ENCODE results near the gene SLC25A51. TPM values are rescaled to one million over a fixed set of nuclear protein-coding genes. Genes with fewer than 3 reads are reported as not detected.

Gene SLC25A51
- 78.7 and 120 TPM in 2 replicates for total RNA-seq

GRCh38 chr9:37903647-37904444 lies at the start of gene SLC25A51:
TSS of gene SLC25A51 (minus strand) at chr9:37904127. CDS start at chr9:37888550, 15,577 bp downstream.

Other genes with a start within 250 kb of the SLC25A51 start
- gene TRMT10B, start 150.3 kb downstream of the SLC25A51 start, total RNA-seq = 4.1 and 6.4 TPM in 2 replicates
- gene EXOSC3, start 119.1 kb downstream of the SLC25A51 start, total RNA-seq = 31.3 and 33.4 TPM in 2 replicates
- 31.3 and 45.5 TPM in 2 replicates for gene DCAF10, start 103.3 kb downstream of the SLC25A51 start, total RNA-seq
- gene SHB, start 165.1 kb upstream of the SLC25A51 start, total RNA-seq = 18.2 and 35.2 TPM in 2 replicates